GM12878 (cell line): ENCODE data around the gene TREH. TPM values are rescaled to one million over a fixed set of nuclear protein-coding genes. Genes with fewer than 3 reads are reported as not detected.

Source experiments
- ATAC-seq: fragments of 200-7000 bp; cut with Tn5 transposase; 3 replicates; pipeline ENCODE4 v1.9.1; 2020; ENCODE audit warnings: mild to moderate bottlenecking, moderate library complexity
- BruUV-seq: library from RNA; stranded (reverse); fragments of 400-500 nt; replicated peaks from 2 replicates; lab custom pipeline; 2021; lab: Mats Ljungman, UMichigan
- CTCF ChIA-PET: fragments of 300-600 bp; sonication (Branson Sonifier 250); formaldehyde crosslinking; extraction: SDS; loops from one replicate; lab custom pipeline; 2021; ENCODE audit warnings: inconsistent platforms; lab: Yijun Ruan, JAX
- POLR2A ChIA-PET: fragments of 350-600 bp; formaldehyde crosslinking; extraction: SDS; loops from one replicate; lab custom pipeline; 2021; ENCODE audit warnings: inconsistent platforms; lab: Charles Lee
- RAD21 ChIA-PET: fragments of 300-600 bp; sonication (Branson Sonifier 250); formaldehyde crosslinking; loops from one replicate; lab custom pipeline; 2023; ENCODE audit warnings: antibody characterized with exemption; ENCODE audit not compliant: unreplicated experiment; lab: Charles Lee
- SMC1A ChIA-PET: fragments of 300-600 bp; sonication (Branson Sonifier 250); formaldehyde crosslinking; loops from one replicate; lab custom pipeline; 2023; ENCODE audit not compliant: unreplicated experiment, uncharacterized antibody; lab: Charles Lee
- DNase-seq: peaks from one replicate; pipeline ENCODE4 v3.0.0-alpha.2; 2011; ENCODE audit warnings: low read depth, low spot score
- FAIRE-seq: peaks from 3 replicates; lab custom pipeline; 2011; peaks lifted over from hg19 to GRCh38; lab: Jason Lieb, UNC
- H2AFZ ChIP-seq: 2 replicates; pipeline ENCODE4 v1.6.0; 2011; ENCODE audit warnings: low read depth, low read length, control low read depth; ENCODE audit not compliant: control insufficient read depth
- H3K27ac ChIP-seq: 2 replicates; pipeline ENCODE4 v1.5.1; 2011; ENCODE audit warnings: control low read depth; ENCODE audit not compliant: control insufficient read depth, insufficient read depth
- H3K27me3 ChIP-seq, 2 experiments: replicated peaks in 1 of 2; 2 replicates each; pipeline versions ENCODE4 v1.6.0 to v1.6.1; 2011; ENCODE audit warnings: low read length in 1 of 2; ENCODE audit not compliant: control insufficient read depth in 2 of 2, insufficient read depth in 2 of 2
- H3K36me3 ChIP-seq, 2 experiments: 2 replicates each; pipeline ENCODE4 v1.5.1; 2011; ENCODE audit warnings: low read length in 1 of 2; ENCODE audit not compliant: control insufficient read depth in 2 of 2, insufficient read depth in 2 of 2
- H3K4me1 ChIP-seq: 2 replicates; pipeline ENCODE4 v1.6.1; 2011; ENCODE audit warnings: mild to moderate bottlenecking, low read length, moderate library complexity, mixed read lengths; ENCODE audit not compliant: control insufficient read depth, insufficient read depth
- H3K4me2 ChIP-seq: 2 replicates; pipeline ENCODE4 v1.6.0; 2011; ENCODE audit warnings: control low read depth; ENCODE audit not compliant: control insufficient read depth, insufficient read depth
- H3K4me3 ChIP-seq: fragments of 200-600 bp; sonication (generic); 2 replicates; pipeline ENCODE4 v1.5.1; 2016
- H3K79me2 ChIP-seq: 2 replicates; pipeline ENCODE4 v1.6.0; 2011; ENCODE audit warnings: low read length; ENCODE audit not compliant: control insufficient read depth, insufficient read depth
- H3K9ac ChIP-seq: 2 replicates; pipeline ENCODE4 v1.8.0; 2011; ENCODE audit warnings: low read length, control low read depth, mixed read lengths; ENCODE audit not compliant: control insufficient read depth, insufficient read depth
- H3K9me3 ChIP-seq: replicated peaks from 3 replicates; pipeline ENCODE4 v1.5.1; 2011; ENCODE audit warnings: mild to moderate bottlenecking, low read length; ENCODE audit not compliant: control insufficient read depth, insufficient read depth
- H4K20me1 ChIP-seq: 2 replicates; pipeline ENCODE4 v1.6.0; 2011; ENCODE audit not compliant: control insufficient read depth, insufficient read depth
- ATF2 ChIP-seq: IDR thresholded peaks from 2 replicates; pipeline ENCODE4 v1.6.1; 2012; ENCODE audit warnings: low read length, inconsistent platforms
- BMI1 ChIP-seq: fragments of 450-650 bp; IDR thresholded peaks from 2 replicates; pipeline ENCODE4 v1.6.1; 2016; ENCODE audit warnings: mild to moderate bottlenecking, moderate library complexity, borderline replicate concordance
- CEBPB ChIP-seq, 2 experiments: fragments of 150-350 bp in 1 of 2; IDR thresholded peaks; 2 replicates each; pipeline ENCODE4 v1.6.1; 2012 to 2014; ENCODE audit warnings: low read depth in 2 of 2, low read length in 2 of 2, borderline replicate concordance in 1 of 2, inconsistent platforms in 1 of 2
- IKZF2 ChIP-seq, 2 experiments: fragments of 450-650 bp; IDR thresholded peaks; 2 replicates each; pipeline ENCODE4 v1.6.1; 2017; ENCODE audit warnings: mild to moderate bottlenecking in 2 of 2, moderate library complexity in 2 of 2
- JUNB ChIP-seq: IDR thresholded peaks from 2 replicates; pipeline ENCODE4 v1.6.1; 2016; ENCODE audit warnings: antibody characterized with exemption, mild to moderate bottlenecking
- PML ChIP-seq: IDR thresholded peaks from 2 replicates; pipeline ENCODE4 v1.6.1; 2012; ENCODE audit warnings: low read length, inconsistent platforms
- RAD21 ChIP-seq: IDR thresholded peaks from 2 replicates; pipeline ENCODE4 v1.6.1; 2011; ENCODE audit warnings: mild to moderate bottlenecking, low read depth, low read length, moderate library complexity; ENCODE audit not compliant: insufficient read depth
- SKIL ChIP-seq: fragments of 450-650 bp; IDR thresholded peaks from 2 replicates; pipeline ENCODE4 v1.6.1; 2017; ENCODE audit warnings: mild to moderate bottlenecking, low read depth, inconsistent platforms; ENCODE audit not compliant: poor library complexity, severe bottlenecking
- ZBTB33 ChIP-seq: fragments of 450-650 bp; IDR thresholded peaks from 2 replicates; pipeline ENCODE4 v1.6.1; 2017; ENCODE audit warnings: mild to moderate bottlenecking
- ZNF207 ChIP-seq: fragments of 450-650 bp; IDR thresholded peaks from 2 replicates; pipeline ENCODE4 v1.6.1; 2014; ENCODE audit warnings: antibody characterized with exemption, mild to moderate bottlenecking, borderline replicate concordance
- ZSCAN29 ChIP-seq: fragments of 450-650 bp; IDR thresholded peaks from 2 replicates; pipeline ENCODE4 v1.6.1; 2017; ENCODE audit warnings: mild to moderate bottlenecking, moderate library complexity
- ZZZ3 ChIP-seq: IDR thresholded peaks from 2 replicates; pipeline ENCODE4 v1.6.1; 2011; ENCODE audit warnings: low read depth; ENCODE audit not compliant: control insufficient read depth, insufficient read length
- WGBS: methylation state at CpG from one replicate; pipeline ENCODE4 v1.1.6; 2016; ENCODE audit warnings: low lambda C conversion rate; ENCODE audit not compliant: insufficient replicate concordance, insufficient coverage; ENCODE audit errors: missing lambda C conversion rate; 5-methylcytosine and 5-hydroxymethylcytosine counted together
- in situ Hi-C: fragments of 300-500 bp; cut with MboI; formaldehyde crosslinking; loops from 9 replicates; pipeline ENCODE4 v1.14.3; 2018; ENCODE audit warnings: mixed read lengths
- intact Hi-C: fragments of 100-400 bp; cut with micrococcal nuclease; formaldehyde crosslinking; loops from one replicate; pipeline ENCODE4 v1.14.2; 2022; ENCODE audit not compliant: unreplicated experiment
- polyA plus RNA-seq, 11 experiments: library from polyadenylated mRNA; depleted of rRNA in 4 of 11; unstranded in 6 of 11; stranded (reverse) in 5 of 11; fragments of >200 nt; fragmentation: Nextera tagmentation in 4 of 11; fragmentation: Illumina TruSeq in 1 of 11; extraction: Ambion mirVana in 4 of 11; extraction: Trizol in 1 of 11; gene quantifications; 1 replicate in 1 of 11; 2 replicates in 10 of 11; pipeline versions ENCODE4 v1.2.1 to v1.2.3, GENCODE V29; 2011 to 2016; ENCODE audit warnings: inconsistent platforms in 2 of 11, missing spikeins in 2 of 11, low read depth in 1 of 11
- total RNA-seq, 4 experiments: library from RNA; depleted of rRNA in 3 of 4; stranded (reverse); fragments of >200 nt in 3 of 4; fragmentation: Illumina TruSeq in 1 of 4; extraction: Trizol in 1 of 4; gene quantifications; 2 replicates each; pipeline versions ENCODE4 v1.2.1 to v1.2.3, GENCODE V29; 2013 to 2021
- TF ChIP-seq, protein P1 (sequence below): fragments of 450-650 bp; conservative IDR thresholded peaks from 2 replicates; pipeline ENCODE4 v1.6.1; 2017; ENCODE audit warnings: mild to moderate bottlenecking, moderate library complexity
- TF ChIP-seq, protein P2 (sequence below): fragments of 450-650 bp; IDR thresholded peaks from 2 replicates; pipeline ENCODE4 v1.6.1; 2017; ENCODE audit warnings: low read depth, mild to moderate bottlenecking, moderate library complexity

Gene TREH
- total and polyA plus RNA-seq, 10 of the 15 experiments (the other 5 are each of a cell fraction or from before 2014, with no cell fraction given) = not detected

DNA sequence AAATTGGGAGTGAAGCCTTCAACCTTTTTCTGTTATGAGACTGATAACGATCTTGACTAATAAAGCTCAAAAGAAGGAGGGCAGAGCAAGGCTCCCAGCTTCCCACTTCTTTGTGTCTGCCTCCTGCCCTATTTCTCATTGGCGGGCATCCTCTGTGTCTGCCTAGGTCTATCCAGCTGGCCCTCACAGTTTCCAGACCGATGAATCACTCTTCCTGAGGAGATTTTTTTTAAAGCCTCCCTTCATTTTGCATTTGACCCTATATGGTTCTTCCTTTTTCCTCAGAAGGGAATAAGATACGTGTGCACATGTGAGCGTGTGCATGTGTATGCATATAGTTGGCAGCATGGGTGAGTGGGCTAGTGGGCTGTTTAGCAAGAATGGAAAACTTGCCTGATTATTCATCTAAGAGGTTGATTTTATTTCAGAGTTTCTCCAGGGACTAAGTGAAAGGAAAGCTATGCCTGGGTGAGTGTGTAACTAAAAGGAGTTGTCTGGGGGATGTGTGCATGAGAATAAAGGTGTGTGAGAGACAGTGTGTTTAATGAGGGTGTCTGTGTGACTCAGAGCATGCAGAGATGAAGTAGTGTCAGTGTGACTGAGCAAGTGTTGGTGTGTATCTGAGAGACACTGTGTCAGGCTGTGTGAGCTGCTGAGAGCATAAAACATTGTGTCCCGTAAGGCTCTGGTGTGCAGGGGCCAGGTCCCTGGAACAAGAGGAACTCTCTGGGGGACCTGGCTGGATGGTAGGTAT, 59.8 kb downstream of the TREH start:
- no peaks in the 10 kb centered on the region for H4K20me1 ChIP-seq
- no peaks in the 10 kb centered on the region for H3K79me2 ChIP-seq
- ChIA-PET POLR2A (no interaction called here), CTCF (interaction anchor here (0.5 to 0.9 kb wide), 2 partner anchors 14 to 331 kb away, joined by 3 read pairs; no protein-coding TSS in a partner anchor), RAD21 (no interaction called here), SMC1A (no interaction called here)
- 51% methylated on average over 6 of the region's 6 CpGs for WGBS
- intact Hi-C loops = no loop called here
- FAIRE-seq = no peak
- H3K4me1 ChIP-seq = no peaks in the 10 kb centered on the region
- no peak overlapping the region for H3K27ac ChIP-seq
- DNase-seq = no peak
- in situ Hi-C loops = no loop called here
- no peak overlapping the region for H3K4me2 ChIP-seq
- no peaks in the 10 kb centered on the region for H3K36me3 ChIP-seq
- no peak overlapping the region for H3K4me3 ChIP-seq
- peaks cover 5 to 6% of the 10 kb centered on the region in 2 experiments for H3K27me3 ChIP-seq
- no peak for TF ChIP-seq IKZF2 (IDR thresholded peaks at IDR 0.05)
- TF ChIP-seq ZSCAN29 = no peak
- no peak for TF ChIP-seq RAD21
- no peak for TF ChIP-seq ZNF207
- TF ChIP-seq CEBPB (IDR thresholded peaks at IDR 0.05; ENCODE audit: borderline replicate concordance in 1 of 2, low read depth in 2 of 2, low read length in 2 of 2) = no peak
- TF ChIP-seq BMI1 = no peak
- no peak for TF ChIP-seq JUNB
- no peak for TF ChIP-seq ZZZ3
- no peak for TF ChIP-seq ATF2
- TF ChIP-seq, protein P1, sequence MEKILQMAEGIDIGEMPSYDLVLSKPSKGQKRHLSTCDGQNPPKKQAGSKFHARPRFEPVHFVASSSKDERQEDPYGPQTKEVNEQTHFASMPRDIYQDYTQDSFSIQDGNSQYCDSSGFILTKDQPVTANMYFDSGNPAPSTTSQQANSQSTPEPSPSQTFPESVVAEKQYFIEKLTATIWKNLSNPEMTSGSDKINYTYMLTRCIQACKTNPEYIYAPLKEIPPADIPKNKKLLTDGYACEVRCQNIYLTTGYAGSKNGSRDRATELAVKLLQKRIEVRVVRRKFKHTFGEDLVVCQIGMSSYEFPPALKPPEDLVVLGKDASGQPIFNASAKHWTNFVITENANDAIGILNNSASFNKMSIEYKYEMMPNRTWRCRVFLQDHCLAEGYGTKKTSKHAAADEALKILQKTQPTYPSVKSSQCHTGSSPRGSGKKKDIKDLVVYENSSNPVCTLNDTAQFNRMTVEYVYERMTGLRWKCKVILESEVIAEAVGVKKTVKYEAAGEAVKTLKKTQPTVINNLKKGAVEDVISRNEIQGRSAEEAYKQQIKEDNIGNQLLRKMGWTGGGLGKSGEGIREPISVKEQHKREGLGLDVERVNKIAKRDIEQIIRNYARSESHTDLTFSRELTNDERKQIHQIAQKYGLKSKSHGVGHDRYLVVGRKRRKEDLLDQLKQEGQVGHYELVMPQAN = no peak
- TF ChIP-seq PML = no peak
- TF ChIP-seq, protein P2, sequence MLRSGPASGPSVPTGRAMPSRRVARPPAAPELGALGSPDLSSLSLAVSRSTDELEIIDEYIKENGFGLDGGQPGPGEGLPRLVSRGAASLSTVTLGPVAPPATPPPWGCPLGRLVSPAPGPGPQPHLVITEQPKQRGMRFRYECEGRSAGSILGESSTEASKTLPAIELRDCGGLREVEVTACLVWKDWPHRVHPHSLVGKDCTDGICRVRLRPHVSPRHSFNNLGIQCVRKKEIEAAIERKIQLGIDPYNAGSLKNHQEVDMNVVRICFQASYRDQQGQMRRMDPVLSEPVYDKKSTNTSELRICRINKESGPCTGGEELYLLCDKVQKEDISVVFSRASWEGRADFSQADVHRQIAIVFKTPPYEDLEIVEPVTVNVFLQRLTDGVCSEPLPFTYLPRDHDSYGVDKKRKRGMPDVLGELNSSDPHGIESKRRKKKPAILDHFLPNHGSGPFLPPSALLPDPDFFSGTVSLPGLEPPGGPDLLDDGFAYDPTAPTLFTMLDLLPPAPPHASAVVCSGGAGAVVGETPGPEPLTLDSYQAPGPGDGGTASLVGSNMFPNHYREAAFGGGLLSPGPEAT = no peak
- no peak for TF ChIP-seq SKIL
- TF ChIP-seq ZBTB33 = no peak
- no peak overlapping the region for H3K9ac ChIP-seq
- no peak for ATAC-seq
- BruUV-seq = no TSS peak
- H2AFZ ChIP-seq = no peak overlapping the region
- no peaks in the 10 kb centered on the region for H3K9me3 ChIP-seq
